IMR-90 (cell line): ENCODE results near the gene GRIN2A.

Source experiments
- CEBPB ChIP-seq: IDR thresholded peaks from 2 replicates; pipeline ENCODE4 v1.6.1; 2012; ENCODE audit warnings: low read depth, low read length, improper control_type of control experiment
- MAFK ChIP-seq: IDR thresholded peaks from 2 replicates; pipeline ENCODE4 v1.6.1; 2012; ENCODE audit warnings: low read depth, low read length, improper control_type of control experiment
- POLR2A ChIP-seq: IDR thresholded peaks from 2 replicates; pipeline ENCODE4 v1.6.1; 2012; ENCODE audit warnings: mild to moderate bottlenecking, low read depth, low read length
- TF ChIP-seq, protein P1 (sequence below): conservative IDR thresholded peaks from 2 replicates; pipeline ENCODE4 v1.5.1; 2012; ENCODE audit warnings: mild to moderate bottlenecking, low read depth, low read length, improper control_type of control experiment

- TF ChIP-seq, protein P1, sequence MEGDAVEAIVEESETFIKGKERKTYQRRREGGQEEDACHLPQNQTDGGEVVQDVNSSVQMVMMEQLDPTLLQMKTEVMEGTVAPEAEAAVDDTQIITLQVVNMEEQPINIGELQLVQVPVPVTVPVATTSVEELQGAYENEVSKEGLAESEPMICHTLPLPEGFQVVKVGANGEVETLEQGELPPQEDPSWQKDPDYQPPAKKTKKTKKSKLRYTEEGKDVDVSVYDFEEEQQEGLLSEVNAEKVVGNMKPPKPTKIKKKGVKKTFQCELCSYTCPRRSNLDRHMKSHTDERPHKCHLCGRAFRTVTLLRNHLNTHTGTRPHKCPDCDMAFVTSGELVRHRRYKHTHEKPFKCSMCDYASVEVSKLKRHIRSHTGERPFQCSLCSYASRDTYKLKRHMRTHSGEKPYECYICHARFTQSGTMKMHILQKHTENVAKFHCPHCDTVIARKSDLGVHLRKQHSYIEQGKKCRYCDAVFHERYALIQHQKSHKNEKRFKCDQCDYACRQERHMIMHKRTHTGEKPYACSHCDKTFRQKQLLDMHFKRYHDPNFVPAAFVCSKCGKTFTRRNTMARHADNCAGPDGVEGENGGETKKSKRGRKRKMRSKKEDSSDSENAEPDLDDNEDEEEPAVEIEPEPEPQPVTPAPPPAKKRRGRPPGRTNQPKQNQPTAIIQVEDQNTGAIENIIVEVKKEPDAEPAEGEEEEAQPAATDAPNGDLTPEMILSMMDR: no peak
- TF ChIP-seq MAFK: no peak
- TF ChIP-seq CEBPB: no peak
- no peak for TF ChIP-seq POLR2A
Observed at GRCh38 chr16:9854675-9855074, 327.6 kb downstream of the GRIN2A start.
